ENCODE measurements around the gene BCL11B.

Gene BCL11B

DNA sequence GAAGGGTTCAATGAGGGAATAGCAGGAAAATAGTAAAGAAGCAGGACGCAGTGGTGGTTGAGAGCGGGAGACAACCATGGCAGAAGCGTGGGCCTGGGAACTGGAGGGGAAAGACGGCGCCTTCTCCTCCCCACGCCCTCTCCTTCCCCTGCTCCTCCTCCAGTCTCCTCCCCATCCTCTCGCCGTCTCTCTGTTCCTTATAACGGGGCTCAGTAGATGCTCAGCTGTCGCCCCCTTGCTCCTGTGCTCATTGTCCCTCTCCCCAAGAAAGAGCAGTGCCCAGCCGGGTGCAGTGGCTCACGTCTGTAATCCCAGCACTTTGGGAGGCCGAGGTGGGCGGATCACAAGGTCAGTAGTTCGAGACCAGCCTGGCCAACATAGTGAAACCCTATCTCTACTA lies 142.0 kb downstream of the BCL11B start:
- no peak for DNase-seq

DNA sequence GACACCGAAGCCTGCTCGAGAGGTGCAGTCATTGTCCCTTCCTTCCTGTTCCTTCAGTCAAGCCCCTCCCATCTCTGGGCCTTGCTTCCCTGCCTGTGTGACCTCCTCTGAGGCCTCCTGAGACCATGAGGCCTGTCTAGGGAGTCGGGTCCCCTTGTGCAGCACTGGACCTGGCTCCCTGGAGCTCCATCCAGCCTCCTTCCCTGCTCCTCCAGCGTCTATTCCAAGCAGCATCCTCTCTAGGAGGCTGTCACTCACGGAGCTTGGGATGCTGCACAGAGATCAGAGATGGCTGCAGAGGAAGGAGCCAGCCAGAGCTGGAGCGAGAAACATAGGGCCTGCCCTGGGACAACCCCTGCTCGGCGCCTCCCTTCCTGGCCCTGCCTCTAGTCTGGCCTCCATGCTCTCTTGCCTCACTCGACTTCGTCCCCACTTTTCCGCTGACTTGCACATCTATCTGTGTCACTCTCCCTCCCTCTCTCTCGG lies 142.7 kb downstream of the BCL11B start:
- DNase-seq, result no peak

DNA sequence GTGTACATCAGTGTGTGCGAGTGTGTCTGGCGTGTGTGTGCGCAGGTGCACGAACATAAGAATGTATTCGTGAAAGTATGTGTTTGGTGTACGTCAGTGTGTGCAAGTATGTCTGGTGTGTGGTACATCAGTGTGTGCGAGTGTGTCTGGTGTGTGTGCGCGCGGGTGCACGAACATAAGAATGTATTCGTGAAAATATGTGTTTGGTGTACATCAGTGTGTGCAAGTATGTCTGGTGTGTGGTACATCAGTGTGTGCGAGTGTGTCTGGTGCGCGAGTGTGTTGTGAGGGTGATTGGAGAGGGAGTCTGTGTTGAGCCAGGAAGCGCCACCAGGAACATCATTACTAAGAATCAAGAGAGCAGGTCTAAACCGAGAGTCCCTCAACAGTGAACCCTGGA lies 143.8 kb downstream of the BCL11B start:
- DNase-seq, result no peak

DNA sequence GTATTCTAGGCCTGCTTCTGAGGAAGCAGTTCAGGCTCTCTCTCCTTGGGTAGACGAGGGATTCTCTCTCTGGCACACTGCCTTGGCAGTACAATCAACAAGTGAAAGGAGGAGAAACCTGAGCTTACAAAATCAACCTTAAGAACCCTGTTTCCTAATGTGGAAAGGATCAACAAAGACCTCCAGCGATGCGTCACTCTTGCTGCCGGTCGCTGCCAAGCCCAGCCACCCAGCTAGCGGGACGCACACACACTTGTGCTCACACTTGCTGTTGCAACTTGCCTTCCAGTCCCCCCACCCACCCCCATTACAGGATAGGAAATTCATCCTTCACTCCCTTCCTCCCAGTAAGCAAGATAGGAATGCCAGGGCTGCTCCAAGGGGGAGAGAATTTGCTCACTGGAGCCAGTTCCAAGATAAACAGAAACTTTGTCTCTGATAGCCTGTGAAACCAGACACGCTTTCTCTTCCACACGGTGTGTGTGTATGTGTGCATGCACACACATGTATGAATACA lies 144.3 kb downstream of the BCL11B start:
- no peak for DNase-seq

DNA sequence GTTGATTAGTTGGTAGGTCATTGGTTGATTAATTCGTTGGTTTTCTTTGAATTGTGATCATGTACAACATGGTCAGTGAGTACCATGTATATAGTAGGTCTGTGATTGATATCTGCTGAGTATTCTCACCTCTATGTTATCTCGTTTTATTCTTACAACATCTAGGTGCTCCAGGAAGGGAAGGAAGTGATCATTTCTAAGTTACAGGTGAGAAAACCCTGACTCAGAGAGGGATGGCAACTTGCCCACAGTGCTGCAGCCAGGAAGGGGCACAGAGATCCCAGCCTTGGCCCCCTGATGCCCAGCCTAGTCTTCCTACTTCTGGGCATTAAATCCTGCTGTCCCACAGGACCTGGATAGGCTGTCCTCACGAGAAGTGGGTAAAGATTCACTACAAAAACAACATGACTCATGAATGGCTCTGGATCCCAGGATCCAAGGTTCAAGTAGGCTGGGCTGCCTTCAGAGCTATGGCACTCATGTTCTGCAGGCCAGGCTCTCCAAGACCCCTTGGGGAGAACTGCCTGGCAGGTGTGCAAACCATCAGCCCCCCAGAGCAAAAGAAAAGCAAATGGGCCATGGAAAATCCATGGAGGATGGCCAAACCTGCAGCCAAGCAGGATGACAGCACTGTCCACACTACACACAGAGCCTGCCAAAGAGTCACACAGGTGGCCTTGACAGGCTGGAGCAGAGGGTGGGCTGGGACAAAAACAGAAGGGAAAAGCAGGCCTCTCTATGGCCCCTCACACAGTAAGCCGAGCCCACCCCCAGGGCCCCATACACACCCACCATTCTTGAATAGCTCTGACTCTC lies 146.2 kb downstream of the BCL11B start:
- no peak for DNase-seq

DNA sequence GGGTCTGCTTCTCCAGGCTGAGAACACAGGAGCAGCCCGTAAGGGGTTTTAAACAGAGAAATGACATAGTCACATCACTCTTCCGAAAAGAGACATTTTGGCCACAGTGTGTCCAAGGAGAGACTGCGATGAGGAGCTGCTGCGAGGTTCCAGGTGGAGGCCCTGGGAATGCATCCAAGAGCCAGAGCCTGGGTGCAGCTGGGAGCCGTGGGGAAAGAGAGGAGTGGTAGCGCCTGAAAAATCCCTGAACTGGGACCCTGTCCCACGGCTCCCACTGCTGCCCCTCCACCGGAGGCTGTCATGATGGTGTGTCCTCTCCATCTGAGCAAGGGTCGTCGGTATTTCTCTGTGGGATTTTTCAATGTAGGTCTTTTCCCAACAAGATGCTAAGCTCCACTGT lies 146.9 kb downstream of the BCL11B start:
- no peak for DNase-seq

DNA sequence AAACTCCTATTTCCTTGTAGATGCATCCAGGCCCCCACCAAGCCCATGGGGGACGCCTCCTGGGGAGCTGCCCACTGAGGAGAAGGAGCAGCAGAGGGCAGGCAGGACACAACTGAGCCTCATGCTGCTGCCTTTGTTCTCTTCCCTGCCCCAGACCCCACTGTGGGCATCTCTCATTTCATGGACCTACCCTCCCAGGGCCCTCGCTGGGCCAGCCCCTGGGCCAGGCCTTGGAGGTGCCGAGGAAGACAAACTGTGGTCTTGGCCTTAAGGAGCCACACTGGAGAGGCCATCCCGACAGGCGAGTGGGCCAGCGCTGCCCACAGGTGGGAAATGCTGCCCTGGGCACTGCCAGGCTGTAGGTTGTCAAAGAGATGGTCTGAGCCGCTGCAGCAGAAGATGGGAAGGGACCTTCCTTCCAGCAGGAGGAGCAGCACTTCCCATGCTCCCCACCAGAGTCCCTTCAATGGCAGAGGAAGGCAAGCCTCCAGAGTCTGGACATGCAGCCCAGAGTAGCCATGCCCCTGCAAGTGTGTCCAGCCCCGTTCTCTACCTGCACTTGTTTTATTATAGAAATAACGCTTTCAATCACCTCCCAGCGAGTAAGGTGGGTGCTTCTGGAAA lies 147.4 kb downstream of the BCL11B start:
- no peak for DNase-seq

DNA sequence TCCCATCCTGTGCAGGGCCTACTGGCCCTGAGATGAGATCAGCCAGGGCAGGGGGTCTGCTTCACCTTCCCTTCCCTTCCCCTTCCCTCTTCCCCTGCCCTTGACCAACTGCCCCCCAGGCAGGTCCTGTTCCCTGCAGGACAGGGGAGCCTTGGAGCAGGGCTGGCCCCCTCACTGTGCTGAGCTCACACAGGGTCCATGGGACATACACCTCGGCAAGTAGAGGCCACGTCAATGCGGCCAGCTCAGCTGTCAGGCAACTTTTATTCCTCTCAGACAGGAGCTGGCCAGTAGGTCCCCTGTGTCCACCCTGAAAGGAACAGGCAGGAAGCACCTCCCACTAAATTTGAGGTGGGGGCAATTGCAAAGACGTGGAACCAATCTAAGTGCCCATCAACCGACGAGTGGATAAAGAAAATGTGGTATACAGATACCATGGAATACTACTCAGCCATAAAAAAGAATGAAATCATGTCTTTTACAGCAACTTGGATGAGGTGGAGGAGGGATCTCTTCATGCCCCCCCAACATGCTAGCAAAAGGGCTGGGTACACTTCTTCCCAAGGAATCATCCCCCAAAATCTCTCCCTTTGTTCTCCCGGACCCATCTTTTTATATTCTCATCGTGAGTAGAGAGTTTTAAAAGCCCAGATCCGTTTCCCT lies 148.7 kb downstream of the BCL11B start:
- no peak for DNase-seq

DNA sequence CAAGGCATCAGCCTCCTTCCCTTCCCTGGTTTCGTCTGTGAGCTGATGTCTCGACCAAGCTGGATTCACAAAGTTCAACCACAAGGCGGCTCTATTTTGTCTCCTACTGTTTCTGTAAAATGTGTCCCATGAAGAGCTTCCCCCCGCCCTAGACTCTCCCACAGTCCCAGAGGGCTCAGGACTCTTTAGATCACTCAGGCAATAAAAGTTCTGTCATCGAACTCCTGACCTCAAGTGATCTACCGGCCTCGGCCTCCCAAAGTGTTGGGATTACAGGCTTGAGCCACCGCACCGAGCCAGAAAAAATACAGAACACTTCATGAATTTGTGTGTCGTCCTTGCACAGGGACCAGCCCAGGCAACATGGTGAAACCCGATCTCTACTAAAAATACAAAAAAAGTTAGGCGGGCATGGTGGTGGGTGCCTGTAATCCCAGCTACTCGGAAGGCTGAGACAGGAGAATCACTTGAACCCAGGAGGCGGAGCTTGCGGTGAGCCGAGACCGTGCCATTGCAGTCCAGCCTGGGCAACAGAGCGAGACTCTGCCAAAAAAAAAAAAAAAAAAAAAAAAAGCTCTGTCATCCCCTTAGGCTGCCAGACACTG lies 149.4 kb downstream of the BCL11B start:
- no peak for DNase-seq

DNA sequence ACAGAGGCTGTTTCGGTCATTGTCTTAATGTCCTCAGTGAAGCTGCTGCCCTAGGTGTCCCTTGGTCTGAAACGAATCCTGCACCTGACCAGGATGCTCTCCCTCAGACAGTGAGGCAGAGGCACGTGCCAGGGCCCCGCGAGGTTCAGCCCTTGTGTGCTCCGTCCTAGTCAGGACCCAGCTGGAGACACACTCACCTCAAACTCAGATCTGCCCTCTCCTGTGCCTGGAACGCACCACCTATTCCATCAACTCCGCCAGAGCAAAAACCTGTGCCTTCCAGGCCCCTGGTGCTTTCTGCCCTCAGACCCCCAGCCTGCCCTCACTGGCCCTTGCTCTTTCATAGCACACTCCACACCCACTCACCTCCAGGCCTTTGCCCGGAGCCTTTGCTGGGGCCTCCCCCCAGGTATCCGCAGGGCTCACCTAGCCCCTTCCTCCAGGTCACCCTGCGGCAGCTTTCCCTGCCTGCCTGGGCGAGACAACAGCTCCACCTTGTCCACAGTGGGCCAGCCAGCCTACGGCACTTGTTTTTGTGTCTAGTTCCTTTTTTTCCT lies 150.6 kb downstream of the BCL11B start:
- DNase-seq, result no peak

DNA sequence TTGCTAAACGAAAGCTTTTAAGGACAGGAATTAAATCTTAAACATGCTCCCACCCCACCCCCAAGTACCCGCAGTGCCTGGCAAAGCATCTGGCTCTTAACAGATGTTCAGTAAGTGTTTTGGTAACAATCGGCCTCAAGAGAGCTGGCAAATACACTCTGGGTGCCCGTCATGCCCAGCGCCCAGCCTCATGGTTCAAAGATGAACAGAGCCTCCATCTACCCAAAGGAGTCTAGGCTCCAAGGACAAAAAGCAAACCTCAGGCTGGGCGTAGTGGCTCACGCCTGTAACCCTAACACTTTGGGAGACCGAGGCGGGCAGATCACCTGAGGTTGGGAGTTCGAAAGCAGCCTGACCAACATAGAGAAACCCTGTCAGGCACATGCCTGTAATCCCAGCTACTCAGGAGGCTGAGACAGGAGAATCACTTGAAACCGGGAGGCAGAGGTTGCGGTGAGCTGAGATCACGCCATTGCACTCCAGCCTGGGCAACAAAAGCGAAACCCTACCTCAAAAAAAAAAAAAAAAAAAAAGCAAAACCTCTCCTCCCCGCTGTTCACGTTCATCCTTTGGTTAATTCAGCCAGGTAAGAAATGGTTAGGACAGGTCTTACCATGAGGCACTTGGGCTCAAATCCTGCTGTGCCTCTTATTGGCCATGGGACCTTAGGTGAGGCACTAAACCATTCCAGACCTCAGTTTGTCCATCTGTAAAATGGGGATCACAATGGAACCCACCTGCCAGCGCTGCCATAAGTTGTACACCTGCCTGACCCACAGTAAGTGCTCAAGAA lies 151.3 kb downstream of the BCL11B start:
- peak; percentile 32 for DNase-seq

DNA sequence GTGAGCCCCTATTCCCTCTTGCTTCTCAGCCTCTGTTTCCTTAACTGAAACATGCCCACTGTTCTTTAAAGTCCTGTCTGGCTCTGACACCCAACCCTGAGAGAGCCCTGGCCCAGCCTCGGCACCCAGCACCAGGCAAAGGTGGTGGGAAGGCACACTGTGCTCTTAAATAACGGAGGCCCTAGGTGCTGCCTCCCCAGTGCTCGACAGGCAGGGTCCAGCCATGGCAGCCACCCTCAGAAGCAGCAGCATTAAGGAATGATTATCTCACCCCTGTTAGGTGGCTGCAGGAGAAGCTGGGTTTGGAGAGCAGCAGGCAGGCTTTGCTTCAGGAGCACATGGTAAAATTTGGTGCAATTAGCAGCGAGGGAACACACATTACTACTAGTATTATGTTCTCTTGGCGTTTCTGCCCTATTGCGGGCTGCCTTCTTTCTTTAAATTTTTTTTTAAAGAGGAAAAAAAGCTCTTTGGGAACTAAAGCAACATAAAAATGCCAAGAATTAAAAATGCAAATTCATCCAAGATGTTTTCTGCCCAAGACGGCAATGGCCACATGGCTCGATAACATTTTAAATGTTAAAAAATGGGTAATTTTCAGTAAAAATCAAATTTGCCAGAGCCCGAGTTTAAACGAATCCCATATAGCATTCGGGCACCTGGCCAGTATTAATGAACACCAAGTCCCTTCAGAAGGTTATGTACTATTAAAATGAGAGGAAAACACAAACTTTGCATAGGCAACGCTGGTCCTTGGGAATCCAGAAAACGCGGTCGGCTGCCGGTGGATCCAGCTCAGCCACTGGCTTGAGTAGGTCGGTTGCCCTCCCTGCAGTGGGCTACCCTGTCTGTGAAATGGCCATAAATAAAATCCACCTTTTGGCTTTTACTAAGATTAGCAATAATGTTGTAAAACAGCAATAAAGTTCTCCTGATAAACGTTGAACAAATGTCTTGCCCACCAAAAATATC lies 152.2 kb downstream of the BCL11B start:
- DNase-seq, result peak; percentile 38

Measured in DMS 273 treated with DMSO at 0.1 percent for 48 hours (cell line).